HG03571 (cell line): ENCODE results near the gene ATRIP.
"Not testable (repeated sequence)": the region's sequence is repeated elsewhere in the genome, so short reads cannot be mapped to it uniquely, and the experiment has no call there.

Experiments
- ATAC-seq: cut with Tn5 transposase; IDR thresholded peaks from one replicate; pipeline ENCODE4 v1.9.1; 2021; ENCODE audit not compliant: unreplicated experiment

ATRIP gene

GRCh38 chr3:48446425-48447193, at the start of gene ATRIP:
Gene ATRIP (plus strand): TSS chr3:48446737. CDS start chr3:48446846, 109 bp downstream.
- peak; percentile 80 for ATAC-seq

- no peak for ATAC-seq
Measured at GRCh38 chr3:48397767-48398681, 48.5 kb upstream of the ATRIP start.

- no peak for ATAC-seq
Measured at GRCh38 chr3:48398701-48399386, 47.7 kb upstream of the ATRIP start.

- no peak for ATAC-seq
Measured at GRCh38 chr3:48399387-48400172, 47.0 kb upstream of the ATRIP start.

GRCh38 chr3:48400824-48401433, 45.6 kb upstream of the ATRIP start:
- ATAC-seq = no peak

- not testable (repeated sequence) for ATAC-seq
Measured at GRCh38 chr3:48401434-48401901, 45.1 kb upstream of the ATRIP start.

- ATAC-seq = no peak
Measured at GRCh38 chr3:48402281-48402732, 44.2 kb upstream of the ATRIP start.

GRCh38 chr3:48402907-48403306, 43.6 kb upstream of the ATRIP start:
- no peak for ATAC-seq

- ATAC-seq = no peak
Measured at GRCh38 chr3:48403533-48404439, 42.8 kb upstream of the ATRIP start.

- ATAC-seq = no peak
Measured at GRCh38 chr3:48404440-48405342, 41.8 kb upstream of the ATRIP start.

- no peak for ATAC-seq
Measured at GRCh38 chr3:48405343-48405881, 41.1 kb upstream of the ATRIP start.

- no peak for ATAC-seq
Measured at GRCh38 chr3:48405971-48406370, 40.6 kb upstream of the ATRIP start.

GRCh38 chr3:48406443-48407431, 39.8 kb upstream of the ATRIP start:
- no peak for ATAC-seq

GRCh38 chr3:48407542-48408099, 38.9 kb upstream of the ATRIP start:
- ATAC-seq = no peak

GRCh38 chr3:48408823-48409281, 37.7 kb upstream of the ATRIP start:
- no peak for ATAC-seq
